Measurements from ENCODE around the gene NAV2. TPM values are rescaled to one million over a fixed set of nuclear protein-coding genes. Genes with fewer than 3 reads are reported as not detected.

NAV2 gene
- total RNA-seq, 1 experiment from 2014 or later = 46.3 TPM

- Histone ChIP-seq H2BK12ac (ENCODE audit: insufficient read length, low read depth, low read length) (no peak overlapping the region), H3K79me2 (ENCODE audit: insufficient read depth, low read length) (peaks cover 11% of the 10 kb centered on the region; the same call in 1 of the 2 replicates), H4K20me1 (ENCODE audit: control insufficient read depth, insufficient read depth, insufficient read length) (no peaks in the 10 kb centered on the region), H2AK5ac (ENCODE audit: insufficient read length, low read length) (no peak overlapping the region), H3K9ac (ENCODE audit: extremely low read depth, insufficient read length, low read length) (no peak overlapping the region), H3K56ac (ENCODE audit: insufficient read length, low read depth, low read length) (no peak overlapping the region), H3K4me2 (ENCODE audit: insufficient read depth, insufficient read length, low read length) (no peak overlapping the region), H2BK15ac (ENCODE audit: low read depth, low read length) (no peak overlapping the region), H3K18ac (ENCODE audit: insufficient read length, low read depth, low read length) (no peak overlapping the region), H4K91ac (ENCODE audit: insufficient read length, low read depth, low read length) (no peak overlapping the region), H3K23ac (ENCODE audit: insufficient read length, low read depth, low read length) (no peak overlapping the region), H3T11ph (ENCODE audit: low read length) (no peak overlapping the region), H3K14ac (ENCODE audit: insufficient read depth, low read length) (no peak overlapping the region), H4K5ac (ENCODE audit: insufficient read length, low read depth, low read length) (no peak overlapping the region), H3K9me3 (ENCODE audit: control insufficient read depth, low read depth, low read length) (no peaks in the 10 kb centered on the region), H3K27ac (ENCODE audit: insufficient read length, low read depth, low read length) (no peak overlapping the region), H3K23me2 (ENCODE audit: insufficient read length, low read depth, low read length, poor library complexity, severe bottlenecking) (no peaks in the 10 kb centered on the region), H2AFZ (ENCODE audit: low read length) (no peak overlapping the region), H3K4me1 (ENCODE audit: insufficient read depth, low read length) (peaks cover 8% of the 10 kb centered on the region), H3K79me1 (ENCODE audit: insufficient read depth, low read depth, low read length, poor library complexity, severe bottlenecking) (peaks cover 2% of the 10 kb centered on the region), H3K27me3 (ENCODE audit: insufficient read depth, low read length) (no peaks in the 10 kb centered on the region), H2BK120ac (ENCODE audit: low read depth, low read length, poor library complexity, severe bottlenecking) (no peak overlapping the region), H3K4ac (ENCODE audit: low read depth, low read length) (no peak overlapping the region), H4K8ac (replicated peaks; ENCODE audit: insufficient read length, low read depth, low read length) (no peak overlapping the region), H2BK20ac (ENCODE audit: low read depth, low read length, poor library complexity, severe bottlenecking) (no peak overlapping the region), H2BK5ac (ENCODE audit: insufficient read length, low read length) (no peak overlapping the region)
- no peak for TF ChIP-seq CTCF (conservative IDR thresholded peaks at IDR 0.05)
- peaks cover 6 to 13% (median 8%) of the 10 kb centered on the region in 3 experiments for H3K36me3 Mint-ChIP-seq (ENCODE audit: insufficient read depth in 1 of 3, low read depth in 3 of 3)
- no peak overlapping the region for H3K4me3 Mint-ChIP-seq
- no peaks in the 10 kb centered on the region; a peak in 1 of 5 replicates for H3K9me3 Mint-ChIP-seq
- no peak overlapping the region for H3K27ac Mint-ChIP-seq
- H3K4me1 Mint-ChIP-seq = peaks cover 22 to 47% of the 10 kb centered on the region in 2 experiments
- DNase-seq = no peak
- no peaks in the 10 kb centered on the region for H3K27me3 Mint-ChIP-seq (ENCODE audit: low read depth)
- WGBS (ENCODE audit: extremely low coverage, insufficient read length, low lambda C conversion rate) = no CpG with 5 or more reads among the region's 2 CpGs
Measured at GRCh38 chr11:19785265-19785664, 72.6 kb downstream of the NAV2 start.
